GM19099 (cell line): ENCODE measurements around the gene NWD2.

Source experiments
- POLR2A ChIP-seq: IDR thresholded peaks from 3 replicates; pipeline ENCODE4 v1.6.1; 2011; ENCODE audit warnings: low read depth; ENCODE audit not compliant: insufficient read length; ENCODE audit errors: extremely low read depth

The NWD2 gene

DNA sequence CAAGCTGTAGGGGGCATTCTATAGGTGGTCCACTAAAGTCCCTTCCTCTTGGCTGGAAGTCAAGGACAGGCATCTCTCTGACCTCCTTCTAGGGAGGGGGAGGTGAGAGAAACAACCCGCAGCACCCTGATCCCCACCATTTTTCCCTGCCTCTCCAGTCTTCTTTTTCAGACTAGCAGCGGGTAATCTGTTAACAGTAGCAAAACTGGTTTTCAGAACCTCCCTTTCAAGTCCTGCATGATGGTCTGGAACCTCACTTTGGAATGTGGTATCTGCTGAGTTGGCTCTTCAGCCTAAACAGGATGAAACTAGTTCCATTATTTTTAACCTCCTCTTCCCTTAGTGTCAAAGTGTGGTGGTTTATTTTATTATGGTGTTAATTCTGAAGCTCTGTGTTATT lies 196.0 kb downstream of the NWD2 start:
- no peak for TF ChIP-seq POLR2A

GRCh38 chr4:37441231-37442061 lies 196.9 kb downstream of the NWD2 start:
- TF ChIP-seq POLR2A, result no peak

GRCh38 chr4:37442062-37442323 lies 197.4 kb downstream of the NWD2 start:
- no peak for TF ChIP-seq POLR2A

GRCh38 chr4:37443137-37443536 lies 198.6 kb downstream of the NWD2 start:
- TF ChIP-seq POLR2A, result no peak

GRCh38 chr4:37445023-37445422 lies 200.5 kb downstream of the NWD2 start:
- TF ChIP-seq POLR2A, result no peak

DNA sequence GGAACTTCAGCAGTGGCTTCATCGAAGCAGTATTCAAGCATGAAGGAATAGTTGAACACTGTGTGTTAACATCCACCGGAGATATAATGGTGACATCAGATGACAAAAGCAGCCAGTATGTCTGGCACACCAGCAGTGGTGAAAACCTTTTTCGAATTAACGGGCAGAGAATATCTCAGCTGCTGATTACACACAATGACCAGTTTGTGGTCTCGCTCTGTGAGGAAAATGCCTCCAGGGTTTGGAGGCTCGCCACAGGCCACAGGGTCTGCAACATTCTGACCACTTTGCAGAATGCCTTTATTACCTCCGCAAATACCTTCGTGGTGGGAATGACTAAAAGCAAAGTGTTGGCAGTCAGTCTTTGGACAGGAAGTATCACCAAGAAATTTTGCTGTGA lies 201.5 kb downstream of the NWD2 start:
- TF ChIP-seq POLR2A, result no peak

GRCh38 chr4:37447886-37448285 lies 203.3 kb downstream of the NWD2 start:
- TF ChIP-seq POLR2A, result no peak

- TF ChIP-seq POLR2A, result no peak
Measured at GRCh38 chr4:37450309-37450708, 205.8 kb downstream of the NWD2 start.

DNA sequence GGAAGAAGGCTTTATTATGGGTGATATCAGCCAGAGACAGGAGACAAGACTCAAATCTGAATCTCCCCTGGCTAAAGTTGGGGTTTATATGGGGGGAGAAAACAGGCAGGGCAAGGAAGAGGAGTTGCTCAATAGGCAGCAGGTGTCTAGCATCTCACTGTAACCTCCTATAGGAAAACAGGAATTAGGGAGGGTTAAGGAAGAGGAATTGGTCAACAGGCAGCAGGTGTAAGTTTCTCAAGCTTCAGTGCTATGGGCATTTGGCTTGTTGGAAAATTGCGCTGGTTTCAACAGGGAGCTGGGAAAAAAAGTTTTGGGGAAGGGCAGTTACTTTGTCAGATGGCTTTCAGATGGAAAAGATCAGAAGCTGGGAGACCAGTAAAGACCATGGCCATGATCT lies 206.4 kb downstream of the NWD2 start:
- no peak for TF ChIP-seq POLR2A

DNA sequence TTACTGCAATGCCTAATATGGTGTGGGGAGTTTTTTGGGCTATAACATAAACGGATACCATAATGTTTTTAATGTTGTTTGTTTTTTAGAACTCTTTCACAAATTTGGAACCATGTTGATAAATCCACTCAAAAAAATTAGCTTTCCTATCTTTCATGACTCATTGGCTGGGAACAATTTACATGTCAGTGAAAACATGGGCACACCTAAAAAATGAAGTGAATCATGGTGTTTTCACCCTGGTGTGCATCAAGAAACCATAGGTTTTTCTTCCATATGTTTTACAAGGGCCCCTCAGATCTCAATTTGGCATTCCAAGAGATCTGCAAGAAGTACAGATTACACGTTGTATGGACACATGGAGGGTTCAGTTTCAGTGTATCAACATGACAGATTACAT lies 207.1 kb downstream of the NWD2 start:
- no peak for TF ChIP-seq POLR2A

- no peak for TF ChIP-seq POLR2A
Measured at GRCh38 chr4:37452952-37453280, 208.4 kb downstream of the NWD2 start.

- TF ChIP-seq POLR2A, result no peak
Measured at GRCh38 chr4:37453281-37453998, 208.9 kb downstream of the NWD2 start.

DNA sequence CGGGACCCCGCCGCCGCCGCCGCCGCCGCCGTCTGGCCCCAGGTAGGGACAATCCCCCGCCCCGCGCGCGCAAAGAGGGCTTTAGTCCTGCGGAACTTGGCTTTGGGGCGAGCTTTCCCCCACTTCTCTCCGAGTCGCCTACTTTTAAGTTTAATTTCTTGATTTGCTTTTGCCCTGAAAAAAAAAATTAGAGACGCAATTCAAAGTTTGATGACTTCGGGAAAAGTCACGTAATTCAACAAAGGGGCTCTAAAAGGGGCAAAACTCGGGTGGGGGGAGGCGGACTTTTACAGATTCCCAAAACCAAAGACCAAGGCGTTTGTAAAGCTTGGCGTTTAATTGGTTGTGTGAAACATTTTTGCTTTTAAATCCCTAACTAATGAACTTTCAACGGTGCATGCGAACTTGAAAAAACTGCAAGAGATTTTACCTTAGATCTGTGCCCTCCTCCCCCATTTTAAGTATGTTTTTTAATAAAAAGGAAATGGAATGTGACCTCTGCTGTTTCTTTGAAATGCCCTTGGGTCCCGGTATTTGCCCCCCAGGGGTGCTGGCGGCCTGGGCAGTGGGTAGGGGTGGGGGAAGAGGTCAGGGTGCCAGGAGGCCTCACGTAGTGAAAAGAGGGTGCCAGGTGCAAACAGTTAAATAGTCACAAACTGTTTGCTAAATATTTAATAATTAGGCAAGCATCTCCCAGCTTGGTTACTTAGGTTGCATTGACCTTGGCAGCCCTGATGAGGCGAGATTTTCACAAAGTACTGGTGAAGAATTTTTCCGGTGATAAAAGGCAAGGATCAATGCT lies 209.7 kb downstream of the NWD2 start:
- no peak for TF ChIP-seq POLR2A

- TF ChIP-seq POLR2A, result no peak
Measured at GRCh38 chr4:37455301-37456131, 211.0 kb downstream of the NWD2 start.

DNA sequence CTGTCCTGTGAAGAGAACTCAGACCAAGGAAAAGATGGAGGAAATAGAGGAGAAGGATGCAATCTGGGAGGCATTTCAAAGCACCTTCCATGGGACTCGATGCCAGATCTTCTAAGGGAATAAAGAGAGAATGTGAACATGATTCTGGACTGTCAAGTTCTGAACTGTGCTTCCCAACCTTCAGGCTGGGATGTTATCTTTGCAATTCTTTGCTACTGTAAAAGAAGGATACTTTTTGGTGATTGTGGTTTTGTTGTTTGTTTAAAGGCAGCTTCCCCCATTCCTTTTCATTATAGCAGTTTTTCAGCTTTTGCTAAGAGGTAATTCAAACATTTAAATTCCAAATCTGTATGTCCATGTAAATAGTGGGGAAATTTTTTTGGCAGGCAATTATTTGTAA lies 217.3 kb downstream of the NWD2 start:
- TF ChIP-seq POLR2A, result no peak
